HepG2 (cell line): ENCODE results near the gene TPSAB1. TPM values are rescaled to one million over a fixed set of nuclear protein-coding genes. Genes with fewer than 3 reads are reported as not detected.

ENCODE experiments used
- ATAC-seq: fragments of 200-7000 bp; cut with Tn5 transposase; 3 replicates; pipeline ENCODE4 v1.9.1; 2020; ENCODE audit warnings: mild to moderate bottlenecking, moderate library complexity
- BruUV-seq: library from RNA; stranded (reverse); fragments of 400-500 nt; replicated peaks from 2 replicates; lab custom pipeline; 2021; lab: Mats Ljungman, UMichigan
- CTCF ChIA-PET: fragments of 300-600 bp; formaldehyde crosslinking; extraction: SDS; loops from one replicate; lab custom pipeline; 2021; ENCODE audit warnings: low total read pairs, inconsistent platforms, low intra/inter-chr PET ratio; lab: Yijun Ruan, JAX
- POLR2A ChIA-PET: fragments of 350-600 bp; sonication (Branson Sonifier 250); formaldehyde crosslinking; loops from one replicate; lab custom pipeline; 2020; ENCODE audit warnings: antibody characterized with exemption, inconsistent platforms; lab: Yijun Ruan, JAX
- DNase-seq: peaks from one replicate; pipeline ENCODE4 v3.0.0-alpha.2; 2015; ENCODE audit warnings: low spot score
- FAIRE-seq: peaks from 3 replicates; lab custom pipeline; 2011; peaks lifted over from hg19 to GRCh38; lab: Jason Lieb, UNC
- H2AFZ ChIP-seq: one replicate; pipeline ENCODE4 v1.6.1; 2011; ENCODE audit warnings: low read length, inconsistent platforms
- H3K27ac ChIP-seq: fragments of 300-600 bp; 3 replicates; pipeline ENCODE4 v1.8.0; 2011; ENCODE audit warnings: mixed run types, mild to moderate bottlenecking, mixed read lengths, low read length, inconsistent platforms; ENCODE audit not compliant: insufficient read depth; ENCODE audit errors: extremely low read length
- H3K27me3 ChIP-seq, 2 experiments: fragments of 200-600 bp in 1 of 2; 2 replicates in 1 of 2; 3 replicates in 1 of 2; pipeline versions ENCODE4 v1.6.0 to v1.8.0; 2011; ENCODE audit warnings: low read length in 2 of 2, mild to moderate bottlenecking in 2 of 2, moderate library complexity in 2 of 2, inconsistent platforms in 1 of 2; ENCODE audit not compliant: insufficient read depth in 2 of 2, control insufficient read depth in 1 of 2
- H3K36me3 ChIP-seq, 2 experiments: fragments of 200-600 bp in 1 of 2; replicated peaks in 1 of 2; 2 replicates in 1 of 2; 3 replicates in 1 of 2; pipeline versions ENCODE4 v1.5.1 to v1.8.0; 2011; ENCODE audit warnings: low read length in 2 of 2, inconsistent platforms in 1 of 2; ENCODE audit not compliant: insufficient read depth in 2 of 2, control insufficient read depth in 1 of 2
- H3K4me1 ChIP-seq: 2 replicates; pipeline ENCODE4 v1.5.1; 2012; ENCODE audit warnings: low read length, inconsistent platforms; ENCODE audit not compliant: insufficient read depth
- H3K4me2 ChIP-seq: 2 replicates; pipeline ENCODE4 v1.6.0; 2011; ENCODE audit warnings: low read depth, low read length, inconsistent platforms
- H3K4me3 ChIP-seq, 3 experiments: fragments of 200-600 bp in 1 of 3; sonication (generic), shearing (Covaris generic) in 1 of 3; replicated peaks in 1 of 3; 2 replicates each; pipeline ENCODE4 v1.5.1; 2011 to 2016; ENCODE audit warnings: low read length in 3 of 3, inconsistent platforms in 2 of 3, low read depth in 2 of 3, mild to moderate bottlenecking in 2 of 3, control low read depth in 1 of 3, mixed read lengths in 1 of 3; ENCODE audit not compliant: insufficient read depth in 1 of 3
- H3K79me2 ChIP-seq: one replicate; pipeline ENCODE4 v1.6.1; 2011; ENCODE audit warnings: low read length, inconsistent platforms; ENCODE audit not compliant: insufficient read depth
- H3K9ac ChIP-seq: 2 replicates; pipeline ENCODE4 v1.6.0; 2011; ENCODE audit warnings: mild to moderate bottlenecking, low read depth, low read length, inconsistent platforms; ENCODE audit not compliant: insufficient read depth
- H3K9me3 ChIP-seq: 2 replicates; pipeline ENCODE4 v1.5.1; 2012; ENCODE audit warnings: mild to moderate bottlenecking, low read length
- H4K20me1 ChIP-seq: 2 replicates; pipeline ENCODE4 v1.6.0; 2011; ENCODE audit warnings: inconsistent platforms, mild to moderate bottlenecking, low read length, moderate library complexity; ENCODE audit not compliant: insufficient read depth
- ATF1 ChIP-seq: IDR thresholded peaks from 2 replicates; pipeline ENCODE4 v1.6.1; 2016; ENCODE audit warnings: mild to moderate bottlenecking, control low read depth
- CENPT ChIP-seq: sonication (generic); formaldehyde crosslinking; IDR thresholded peaks from 2 replicates; pipeline ENCODE4 v1.8.0; 2022; ENCODE audit warnings: low read depth, mild to moderate bottlenecking, moderate library complexity, missing genetic modification reagents
- FOXK2 ChIP-seq: fragments of 450-650 bp; IDR thresholded peaks from 2 replicates; pipeline ENCODE4 v1.6.1; 2016
- FOXM1 ChIP-seq: sonication (generic); formaldehyde crosslinking; IDR thresholded peaks from 2 replicates; pipeline ENCODE4 v1.5.0; 2020; ENCODE audit warnings: missing genetic modification reagents
- GFI1 ChIP-seq: sonication (generic); formaldehyde crosslinking; IDR thresholded peaks from 2 replicates; pipeline ENCODE4 v1.5.0; 2020; ENCODE audit warnings: missing genetic modification reagents, mild to moderate bottlenecking, borderline replicate concordance
- HMG20B ChIP-seq: conservative IDR thresholded peaks from 2 replicates; pipeline ENCODE4 v1.6.1; 2016; ENCODE audit warnings: missing genetic modification reagents, missing compliant biosample characterization
- NFE2L1 ChIP-seq: sonication (generic); formaldehyde crosslinking; IDR thresholded peaks from 2 replicates; pipeline ENCODE4 v1.4.0; 2020; ENCODE audit warnings: missing genetic modification reagents, mild to moderate bottlenecking, borderline replicate concordance
- ZNF235 ChIP-seq: sonication (generic); formaldehyde crosslinking; IDR thresholded peaks from 2 replicates; pipeline ENCODE4 v1.8.1; 2023; ENCODE audit warnings: mild to moderate bottlenecking, missing genetic modification reagents, borderline replicate concordance
- ZNF329 ChIP-seq: sonication (generic); formaldehyde crosslinking; IDR thresholded peaks from 2 replicates; pipeline ENCODE4 v1.9.0; 2021; ENCODE audit warnings: low read depth, mild to moderate bottlenecking, missing genetic modification reagents
- ZNF788 ChIP-seq: sonication (generic); formaldehyde crosslinking; IDR thresholded peaks from 2 replicates; pipeline ENCODE4 v1.5.0; 2020; ENCODE audit warnings: mild to moderate bottlenecking, missing genetic modification reagents, borderline replicate concordance
- ZSCAN30 ChIP-seq: sonication (generic); formaldehyde crosslinking; IDR thresholded peaks from 2 replicates; pipeline ENCODE4 v1.5.0; 2020; ENCODE audit warnings: mild to moderate bottlenecking, missing genetic modification reagents
- WGBS: methylation state at CpG from one replicate; pipeline ENCODE4 v1.1.6; 2017; ENCODE audit warnings: low lambda C conversion rate; 5-methylcytosine and 5-hydroxymethylcytosine counted together
- in situ Hi-C: cut with HindIII; loops from 2 replicates; pipeline ENCODE4 v1.10.0; 2017; ENCODE audit warnings: low pct_unique_long_range_greater_than_20kb; ENCODE audit not compliant: extremely low pct_ligation_motif_present
- intact Hi-C: fragments of 100-400 bp; cut with micrococcal nuclease; formaldehyde crosslinking; loops from one replicate; pipeline ENCODE4 v1.10.0; 2022; ENCODE audit not compliant: unreplicated experiment
- polyA plus RNA-seq, 8 experiments: library from polyadenylated mRNA; depleted of rRNA in 3 of 8; stranded (reverse) in 7 of 8; unstranded in 1 of 8; fragments of >200 nt; fragmentation: Illumina TruSeq in 4 of 8; extraction: Trizol in 4 of 8; gene quantifications; 2 replicates each; pipeline versions ENCODE4 v1.2.1 to v1.2.3, GENCODE V29; 2011 to 2016; ENCODE audit warnings: low read depth in 4 of 8, missing spikeins in 1 of 8, mixed read lengths in 1 of 8; ENCODE audit not compliant: insufficient read depth in 1 of 8
- total RNA-seq, 5 experiments: library from RNA; depleted of rRNA; stranded (reverse); fragments of >200 nt; fragmentation: Illumina TruSeq; extraction: Trizol; gene quantifications; 2 replicates each; pipeline ENCODE4 v1.2.3, GENCODE V29; 2016; ENCODE audit warnings: low read depth in 1 of 5
- TF ChIP-seq, protein P1 (sequence below): sonication (generic); formaldehyde crosslinking; IDR thresholded peaks from 2 replicates; pipeline ENCODE4 v1.5.0; 2020; ENCODE audit warnings: missing genetic modification reagents, mild to moderate bottlenecking, borderline replicate concordance

Gene TPSAB1
- total and polyA plus RNA-seq, 2 of the 13 experiments (the other 11 are each of a cell fraction or from before 2014, with no cell fraction given) = 0.12 TPM; not detected in 1

DNA sequence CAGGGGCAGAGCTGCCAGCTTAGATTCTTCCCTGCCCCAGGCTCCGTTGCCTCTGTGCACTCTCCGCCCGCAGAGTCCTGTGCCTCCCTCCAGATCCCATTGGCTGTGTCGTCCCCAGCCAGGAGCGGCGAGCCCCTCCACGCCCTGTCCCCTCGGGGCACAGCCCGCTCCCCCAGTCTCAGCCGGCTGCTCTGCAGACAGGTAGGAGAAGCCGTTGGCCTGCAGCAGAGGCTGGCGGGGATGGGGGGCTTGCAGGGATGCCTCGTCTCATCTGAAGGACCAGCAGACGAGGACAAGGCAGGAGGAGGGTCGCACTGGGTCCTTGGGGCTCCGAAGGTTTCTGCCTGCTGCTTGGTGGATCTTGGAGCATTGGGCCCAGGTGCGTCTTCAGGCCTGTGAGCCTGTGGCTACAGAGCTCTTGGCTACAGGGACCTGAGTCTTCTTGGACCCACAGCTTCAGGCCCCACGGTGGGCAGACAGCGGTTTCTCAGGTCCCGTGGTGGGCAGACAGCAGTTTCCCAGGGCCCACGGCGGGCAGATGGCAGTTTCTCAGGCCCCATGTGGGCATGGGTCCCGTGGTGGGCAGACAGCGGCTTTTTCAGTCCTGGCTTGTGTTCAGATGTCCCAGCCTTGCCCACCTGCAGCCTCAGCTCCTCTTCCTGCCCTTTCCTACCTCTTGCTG is 21.4 kb upstream of the TPSAB1 start (continued):
- TF ChIP-seq, protein P1, sequence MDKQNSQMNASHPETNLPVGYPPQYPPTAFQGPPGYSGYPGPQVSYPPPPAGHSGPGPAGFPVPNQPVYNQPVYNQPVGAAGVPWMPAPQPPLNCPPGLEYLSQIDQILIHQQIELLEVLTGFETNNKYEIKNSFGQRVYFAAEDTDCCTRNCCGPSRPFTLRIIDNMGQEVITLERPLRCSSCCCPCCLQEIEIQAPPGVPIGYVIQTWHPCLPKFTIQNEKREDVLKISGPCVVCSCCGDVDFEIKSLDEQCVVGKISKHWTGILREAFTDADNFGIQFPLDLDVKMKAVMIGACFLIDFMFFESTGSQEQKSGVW = no peak
- TF ChIP-seq ZNF235 (no peak), CENPT (CRISPR knock-in tag) (no peak), NFE2L1 (CRISPR knock-in tag) (no peak), ATF1 (no peak), GFI1 (CRISPR knock-in tag) (no peak), ZNF329 (CRISPR knock-in tag) (no peak)

- FAIRE-seq = no peak
- POLR2A ChIA-PET = no interaction called here
- 77% methylated on average over 11 of the region's 55 CpGs for WGBS
Measured at GRCh38 chr16:1220098-1220728, 20.3 kb upstream of the TPSAB1 start.

More at GRCh38 chr16:1220098-1220728, 20.3 kb upstream of the TPSAB1 start:
- in situ Hi-C loops = loop anchor here (25.0 kb wide), 1 partner anchor 408 kb away; the partner anchor contains the start of gene GNG13
- Histone ChIP-seq H3K4me2 (no peak overlapping the region), H3K27ac (no peak overlapping the region), H3K27me3 (peaks cover 4 to 35% of the 10 kb centered on the region in 2 experiments; a peak in 3 of 5 replicates), H3K4me3 (no peak overlapping the region), H4K20me1 (no peaks in the 10 kb centered on the region), H3K79me2 (no peaks in the 10 kb centered on the region), H3K9ac (no peak overlapping the region), H3K9me3 (no peaks in the 10 kb centered on the region), H3K4me1 (peaks cover 3% of the 10 kb centered on the region), H3K36me3 (no peaks in the 10 kb centered on the region; a peak in 1 of 5 replicates), H2AFZ (no peak overlapping the region)
- ATAC-seq (no peak), DNase-seq (no peak)
- TF ChIP-seq ZSCAN30 = no peak
- no peak for TF ChIP-seq HMG20B (CRISPR knock-in tag)
- no peak for TF ChIP-seq ZNF788 (CRISPR knock-in tag)
- TF ChIP-seq FOXK2 = no peak
- no peak for TF ChIP-seq FOXM1 (CRISPR knock-in tag)
- CTCF ChIA-PET = no interaction called here
- intact Hi-C loops = no loop called here
- BruUV-seq = no TSS peak
